Endometrial microvascular endothelial cells (primary cell): ENCODE measurements around the gene KCNJ15. TPM values are rescaled to one million over a fixed set of nuclear protein-coding genes. Genes with fewer than 3 reads are reported as not detected.

Experiments used
- in situ Hi-C: cut with HindIII; loops from 2 replicates; pipeline ENCODE4 v1.10.0; 2017; ENCODE audit warnings: low sequenced_read_pairs, low pct_unique_long_range_greater_than_20kb; ENCODE audit errors: inconsistent ontology term
- total RNA-seq: library from RNA; depleted of rRNA; stranded (reverse); fragments of >200 nt; gene quantifications from one replicate; pipeline ENCODE4 v1.2.3, GENCODE V29; 2015; ENCODE audit errors: inconsistent ontology term

Gene KCNJ15
- total RNA-seq, 1 donor from 2014 or later, result 0.56 TPM

DNA sequence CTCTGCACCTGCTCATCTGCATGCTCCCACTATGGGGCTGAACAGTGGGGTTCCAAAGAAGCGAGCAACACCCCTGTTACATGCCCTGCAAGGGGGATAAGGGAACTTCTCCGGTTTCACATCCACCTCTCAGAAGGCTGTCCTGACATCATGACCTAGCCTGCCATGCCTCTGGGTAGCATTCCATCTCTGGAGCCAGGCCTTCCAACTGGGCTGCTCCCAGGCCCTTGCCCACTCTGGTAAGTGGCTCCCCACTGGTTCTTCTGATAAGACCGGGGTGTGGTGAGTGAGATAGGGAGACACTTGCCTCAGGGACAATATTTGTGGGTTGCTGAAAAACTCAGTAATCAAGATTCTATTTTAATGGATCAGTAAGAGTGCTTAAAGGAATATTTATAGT, 57.8 kb downstream of the KCNJ15 start:
- in situ Hi-C loops, result no loop called here

DNA sequence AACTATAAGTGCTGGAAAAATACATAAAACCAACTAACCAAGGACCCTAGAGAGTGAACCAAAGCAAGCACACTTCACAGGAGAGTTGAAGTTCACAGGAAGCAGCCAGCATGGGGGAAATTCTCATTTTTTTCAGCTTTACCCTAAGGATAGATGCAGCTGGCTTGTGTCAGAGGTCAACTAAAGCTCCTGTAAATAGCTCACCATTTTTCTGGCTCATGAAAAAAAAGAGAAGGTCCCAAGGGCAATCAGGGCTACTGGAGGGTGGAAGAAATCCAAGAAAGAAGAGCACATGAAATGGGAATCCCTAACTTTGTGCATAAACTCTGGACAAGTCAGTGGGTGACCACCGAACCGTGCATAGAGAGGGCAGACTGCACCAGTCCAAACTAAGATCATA, 58.3 kb downstream of the KCNJ15 start:
- in situ Hi-C loops, result no loop called here

DNA sequence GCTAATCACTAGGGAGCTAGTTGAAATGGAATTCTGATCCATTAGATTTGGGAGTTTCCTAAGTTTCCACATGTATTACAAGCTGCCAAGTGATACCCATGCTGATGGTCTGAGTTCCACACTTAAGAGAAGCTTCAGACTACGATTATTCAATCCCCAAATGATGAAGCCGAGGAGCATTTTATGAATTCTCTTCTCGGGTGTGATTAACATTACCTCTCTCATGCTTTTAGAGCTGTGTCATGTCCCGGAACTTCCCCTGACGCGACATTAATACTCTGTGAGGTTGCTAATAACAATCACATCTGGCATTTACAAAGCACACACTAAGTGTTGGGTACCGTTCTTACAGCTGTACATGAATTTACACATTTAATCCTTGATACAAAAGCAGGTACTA, 63.0 kb downstream of the KCNJ15 start:
- in situ Hi-C loops, result no loop called here

DNA sequence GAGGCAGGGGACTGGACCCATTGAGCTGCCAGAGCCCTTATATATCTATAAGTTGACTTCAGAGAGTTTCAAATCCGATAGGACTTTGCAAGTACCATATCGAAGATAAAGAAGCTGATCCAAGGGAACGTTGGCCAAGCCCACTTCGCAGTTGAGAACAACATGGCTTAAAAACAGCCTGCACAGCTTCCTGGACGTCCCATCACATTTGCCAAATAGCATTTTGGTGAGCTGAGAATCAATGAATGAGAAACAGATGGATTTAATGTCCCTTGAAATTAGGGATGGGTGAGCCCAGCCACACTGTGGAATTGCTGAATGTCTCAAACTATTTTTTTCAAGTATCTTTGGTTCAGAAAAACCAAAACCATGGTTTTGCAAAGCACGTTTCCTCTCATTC, 64.8 kb downstream of the KCNJ15 start:
- in situ Hi-C loops, result no loop called here

DNA sequence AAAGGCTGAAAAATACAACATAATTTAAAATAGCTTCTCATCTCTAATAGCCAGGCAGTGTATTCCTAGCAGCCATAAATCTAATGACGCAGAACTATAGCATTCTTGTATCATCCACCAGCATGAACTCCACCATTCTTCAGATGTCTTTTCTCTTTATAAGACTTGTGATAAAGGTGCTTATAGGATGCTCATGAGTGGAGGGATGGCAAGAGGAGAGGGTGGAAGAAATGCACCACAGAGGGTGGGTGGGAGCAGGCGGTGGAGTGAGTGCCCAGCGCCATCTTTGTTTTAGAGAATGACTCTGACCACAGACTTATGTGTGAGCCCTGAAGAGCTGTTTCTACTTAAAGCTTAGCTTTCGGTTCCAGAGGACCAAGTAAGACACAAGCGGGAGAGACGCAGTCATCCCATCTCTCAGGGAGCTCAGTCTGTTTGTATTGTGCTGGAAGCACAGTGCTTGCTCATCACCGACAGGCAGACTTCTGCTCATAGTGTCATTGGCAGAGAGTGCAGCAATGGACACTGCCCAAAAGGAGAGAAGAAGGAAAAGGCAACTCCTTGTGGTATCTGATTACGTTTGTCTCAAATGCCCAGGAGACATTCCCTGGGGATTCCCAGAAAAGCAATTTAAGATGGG, 65.6 kb downstream of the KCNJ15 start:
- in situ Hi-C loops, result no loop called here

DNA sequence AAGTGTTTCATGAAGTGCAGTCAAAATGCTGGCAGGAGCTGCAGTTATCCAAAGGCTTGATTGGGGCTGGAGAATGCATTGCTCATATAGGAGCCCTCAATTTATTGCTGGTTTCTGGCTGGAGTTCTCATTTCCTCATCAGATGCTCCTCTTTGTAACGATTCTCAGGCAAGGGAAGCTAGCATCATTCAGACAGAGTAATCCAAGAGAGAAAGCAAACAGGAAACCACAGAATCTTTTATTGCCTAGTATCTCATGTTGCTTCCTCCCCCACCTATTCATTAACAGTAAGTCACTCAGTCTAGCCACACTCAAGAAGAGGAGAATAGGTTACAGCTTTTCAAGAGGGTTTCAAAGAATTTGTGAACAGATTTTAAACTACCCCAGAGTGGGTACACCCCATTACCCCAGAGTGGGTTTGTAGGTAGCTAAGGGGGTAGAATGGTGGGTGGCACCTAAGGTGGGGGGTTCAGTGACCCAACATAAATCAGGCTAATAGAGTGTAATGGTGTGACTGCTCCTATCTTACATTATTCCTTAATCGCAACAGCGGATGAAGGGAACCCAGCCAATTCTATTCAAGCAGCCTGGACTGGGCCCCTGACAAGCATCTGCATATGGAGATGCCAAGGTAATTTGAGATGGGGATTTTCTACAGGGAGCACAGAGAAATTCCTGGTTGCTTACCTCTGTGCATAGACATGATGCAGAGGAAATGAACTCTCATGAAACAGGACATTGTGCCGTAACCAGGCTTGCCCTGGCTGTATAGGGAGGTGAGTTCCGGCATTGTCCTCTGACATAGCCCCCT, 67.1 kb downstream of the KCNJ15 start:
- in situ Hi-C loops, result no loop called here

DNA sequence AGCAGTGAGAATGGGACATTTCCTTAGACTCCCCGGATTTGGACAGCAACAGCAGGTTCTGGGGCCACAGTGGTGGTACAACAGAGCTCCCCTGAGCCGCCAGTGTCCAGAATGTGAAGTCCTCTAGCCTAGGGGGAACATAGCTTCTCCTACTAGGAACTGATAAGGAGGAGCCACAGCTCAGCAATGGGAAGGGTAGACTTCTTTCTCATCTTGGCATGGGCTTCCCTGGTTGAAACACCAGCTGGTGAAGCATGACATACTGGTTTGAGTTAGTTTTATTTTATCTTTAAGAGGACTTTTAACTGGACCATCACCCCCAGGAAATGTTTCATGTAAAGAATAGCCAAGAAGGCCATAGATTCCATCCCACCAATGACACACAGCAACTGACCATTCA, 68.4 kb downstream of the KCNJ15 start:
- in situ Hi-C loops, result no loop called here

DNA sequence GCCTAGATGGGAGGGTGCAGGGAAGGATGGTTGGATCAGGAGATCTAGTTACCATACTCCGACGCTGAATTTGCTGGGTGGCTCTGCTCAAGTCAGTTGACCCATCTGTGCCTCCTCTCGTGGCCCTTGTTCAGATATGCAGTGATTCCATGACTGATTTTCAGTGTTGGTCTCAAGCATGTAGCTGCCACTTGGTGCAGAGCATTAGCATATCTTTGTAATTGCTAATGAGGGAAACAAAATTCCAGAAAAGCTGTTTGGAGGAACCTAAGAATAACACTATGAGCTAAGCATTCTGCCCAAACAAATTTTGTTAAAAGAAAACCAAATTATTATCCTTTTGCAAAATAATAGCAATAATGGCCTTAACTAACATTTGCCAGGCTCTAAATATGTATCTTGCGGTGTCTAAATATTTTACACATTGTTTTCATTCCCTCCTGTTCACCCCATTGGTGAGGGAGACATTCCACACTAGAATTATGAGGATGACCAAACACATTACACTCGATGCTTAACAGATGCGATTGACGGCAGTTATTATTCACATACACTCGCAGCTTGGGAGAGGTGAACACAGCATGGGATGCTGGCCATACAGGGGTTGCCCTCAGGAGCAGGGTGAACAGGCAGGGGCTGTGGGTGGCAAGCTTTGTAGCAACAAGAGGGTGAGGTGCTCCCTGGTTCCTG, 69.1 kb downstream of the KCNJ15 start:
- in situ Hi-C loops, result no loop called here

DNA sequence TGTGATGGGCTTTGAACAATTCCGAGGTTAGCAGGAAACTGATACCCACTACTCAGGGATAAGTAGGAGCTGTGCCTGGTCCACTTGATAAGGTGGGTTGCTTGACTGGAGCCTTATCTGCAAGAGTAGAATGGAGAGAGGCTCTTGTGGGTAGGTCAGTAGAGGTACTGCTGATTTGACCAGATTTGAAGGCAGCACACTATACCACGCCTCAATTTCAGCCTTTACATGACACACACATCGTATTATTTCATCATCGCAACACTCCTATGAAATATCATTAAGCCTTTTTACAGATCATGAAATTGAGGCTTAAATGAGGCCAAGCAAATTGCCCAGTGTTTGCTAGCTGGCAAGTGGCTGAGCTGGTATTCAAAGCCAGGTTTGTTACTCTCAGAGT, 69.6 kb downstream of the KCNJ15 start:
- in situ Hi-C loops, result no loop called here

DNA sequence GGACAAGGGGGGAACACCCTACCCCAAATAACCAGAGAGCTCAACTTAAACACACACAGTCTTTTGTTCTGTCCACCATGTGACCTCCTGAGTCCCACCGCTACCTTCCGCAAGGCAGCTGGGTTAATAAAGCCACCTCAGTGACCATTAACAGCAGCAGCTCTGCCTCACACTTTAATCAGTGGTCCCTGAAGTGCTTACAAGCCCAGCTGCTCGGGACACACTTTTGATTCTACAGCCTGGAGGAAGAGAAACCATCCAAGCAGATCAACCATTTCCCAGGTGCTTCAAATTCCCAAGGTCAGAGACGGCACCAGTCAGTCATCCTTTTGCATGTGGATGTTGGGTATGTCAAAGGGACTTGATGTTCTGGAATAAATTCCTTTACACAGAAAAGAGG, 70.1 kb downstream of the KCNJ15 start:
- in situ Hi-C loops, result no loop called here

DNA sequence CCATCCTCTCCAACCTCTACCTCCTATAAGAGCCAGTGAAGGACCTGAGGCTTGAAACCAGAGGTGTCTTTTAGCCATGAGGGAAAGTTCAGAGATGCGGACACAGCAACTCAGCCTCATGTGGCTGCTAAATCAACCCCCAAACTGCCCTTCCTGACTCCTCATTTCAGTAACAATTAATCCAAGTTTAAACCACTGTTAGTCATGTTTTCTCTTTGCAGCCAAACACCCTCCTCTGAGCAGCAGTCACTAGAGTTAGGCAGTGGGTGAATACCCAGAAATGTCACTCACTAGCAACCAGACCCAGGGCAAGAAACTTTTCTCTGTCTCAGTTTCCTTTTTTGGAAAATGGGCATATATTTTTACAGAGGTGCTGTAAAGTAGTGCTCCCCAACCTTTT, 71.2 kb downstream of the KCNJ15 start:
- in situ Hi-C loops, result no loop called here

DNA sequence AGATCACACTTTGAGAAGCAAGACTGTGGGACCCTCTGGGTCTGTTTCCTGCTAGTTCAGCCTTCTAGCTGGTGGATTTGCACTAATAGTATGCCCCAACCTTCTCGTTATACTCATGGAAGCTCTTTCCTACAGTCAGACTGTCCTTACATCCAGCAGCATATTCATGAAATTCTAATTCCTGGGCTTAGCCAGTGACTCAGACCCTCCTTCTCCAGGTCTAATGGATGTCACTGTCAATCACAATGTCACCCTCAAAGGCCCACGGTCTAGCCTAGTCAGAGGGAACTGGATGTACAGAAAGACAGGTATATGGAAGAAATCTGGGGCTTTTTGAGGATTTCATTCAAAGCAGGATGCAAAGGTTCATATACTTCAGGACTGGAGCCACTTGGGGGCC, 72.4 kb downstream of the KCNJ15 start:
- in situ Hi-C loops, result no loop called here

DNA sequence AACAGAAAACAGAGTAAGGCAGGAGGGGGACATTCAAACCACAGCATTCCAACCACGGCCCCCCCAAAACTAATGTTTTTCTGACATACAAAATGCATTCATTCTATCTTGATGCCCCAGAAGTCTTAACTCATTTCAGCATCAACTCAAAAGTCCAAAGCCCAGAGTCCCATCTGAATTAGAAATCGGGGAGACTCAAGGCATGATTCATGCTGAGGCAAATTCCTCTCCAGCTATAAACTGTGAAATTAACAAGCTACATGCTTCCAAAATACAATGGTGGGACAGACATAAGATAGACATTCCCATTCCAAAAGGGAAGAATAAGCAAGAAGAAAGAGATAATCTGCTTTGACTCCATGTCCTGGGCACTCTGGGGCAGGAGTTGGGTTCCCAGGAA, 73.9 kb downstream of the KCNJ15 start:
- in situ Hi-C loops, result no loop called here

DNA sequence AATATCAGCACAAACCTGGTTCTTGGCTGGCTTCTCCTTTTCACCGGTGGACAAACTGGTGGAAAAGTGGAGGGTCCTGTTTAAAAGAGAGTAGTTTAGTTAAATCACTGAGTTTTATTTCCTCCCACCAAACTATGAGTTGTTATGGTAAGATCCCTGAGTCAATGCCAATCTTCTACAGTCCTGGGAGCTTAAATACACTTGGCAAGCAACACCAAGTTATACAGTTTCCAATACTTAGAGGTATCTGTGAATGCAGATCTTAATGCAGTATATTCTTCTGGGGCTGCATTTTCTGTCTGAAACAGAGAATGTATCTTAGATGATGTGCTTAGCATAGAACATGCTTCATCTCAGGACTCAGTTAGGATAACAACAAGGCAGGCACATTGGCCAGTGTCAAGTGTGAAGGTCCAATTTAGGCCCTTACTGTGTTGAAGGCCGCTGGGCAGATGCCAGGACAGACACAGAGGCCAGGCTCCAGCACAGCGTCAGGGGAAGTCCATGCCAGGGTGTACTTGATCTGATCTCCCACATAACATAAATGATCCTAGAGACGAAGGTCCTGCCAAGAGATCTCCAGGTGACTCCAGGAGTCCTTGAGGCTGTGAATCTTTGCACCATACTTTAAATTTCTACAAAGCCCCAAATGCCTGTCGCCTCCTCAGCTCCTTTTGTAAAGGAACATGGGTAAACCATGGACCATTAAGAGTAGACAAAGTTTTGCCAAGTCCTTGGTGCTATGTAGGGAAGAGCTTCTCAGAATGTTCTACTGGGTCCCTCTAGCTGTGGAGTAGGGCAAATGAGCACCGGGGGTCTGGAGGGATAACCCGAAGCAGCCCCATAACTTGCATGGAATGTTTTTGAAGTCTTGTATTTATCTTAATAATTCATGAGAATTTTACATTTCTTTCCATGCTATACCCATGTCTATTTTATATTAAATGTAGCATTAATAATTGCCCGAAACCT, 76.8 kb downstream of the KCNJ15 start:
- in situ Hi-C loops, result no loop called here

DNA sequence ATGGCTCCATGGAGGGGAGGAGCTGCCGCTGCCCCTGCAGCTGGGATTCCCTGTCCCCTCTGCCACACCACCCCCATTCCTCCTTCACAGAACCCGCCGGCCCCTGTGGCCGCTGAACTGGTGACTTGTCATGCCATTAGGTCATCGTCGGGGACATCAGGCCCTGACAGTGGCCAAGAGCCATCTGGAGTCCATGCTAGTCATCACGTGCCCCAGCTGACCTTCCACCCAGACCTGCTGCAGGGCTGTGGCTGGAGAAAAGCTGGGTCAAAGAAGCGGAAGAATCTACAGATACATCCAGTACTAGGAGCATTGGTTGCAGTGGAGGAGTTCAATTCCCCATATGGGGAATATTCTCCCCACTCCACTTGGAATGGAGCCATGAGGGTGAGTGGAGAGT, 78.1 kb downstream of the KCNJ15 start:
- in situ Hi-C loops, result no loop called here

DNA sequence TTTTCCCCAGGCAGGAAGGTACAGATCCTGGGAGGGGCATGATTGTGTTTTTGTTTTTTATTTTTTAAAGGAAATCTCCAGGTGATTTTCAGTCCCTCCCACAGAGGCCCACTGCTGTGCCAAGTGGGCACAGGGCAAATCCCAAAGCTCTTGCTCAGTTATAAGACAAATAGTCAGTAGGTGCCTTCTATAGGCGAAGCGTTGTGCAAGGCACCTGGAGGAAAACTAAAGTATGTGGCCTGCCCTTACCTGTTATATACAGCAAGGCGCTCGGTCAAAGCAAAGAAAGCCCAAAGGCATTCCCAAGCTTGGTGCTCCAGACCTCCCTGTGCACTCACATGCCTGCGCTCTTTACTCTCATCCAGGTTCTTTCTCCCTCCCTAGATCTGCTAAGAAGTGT, 81.0 kb downstream of the KCNJ15 start:
- in situ Hi-C loops, result no loop called here

DNA sequence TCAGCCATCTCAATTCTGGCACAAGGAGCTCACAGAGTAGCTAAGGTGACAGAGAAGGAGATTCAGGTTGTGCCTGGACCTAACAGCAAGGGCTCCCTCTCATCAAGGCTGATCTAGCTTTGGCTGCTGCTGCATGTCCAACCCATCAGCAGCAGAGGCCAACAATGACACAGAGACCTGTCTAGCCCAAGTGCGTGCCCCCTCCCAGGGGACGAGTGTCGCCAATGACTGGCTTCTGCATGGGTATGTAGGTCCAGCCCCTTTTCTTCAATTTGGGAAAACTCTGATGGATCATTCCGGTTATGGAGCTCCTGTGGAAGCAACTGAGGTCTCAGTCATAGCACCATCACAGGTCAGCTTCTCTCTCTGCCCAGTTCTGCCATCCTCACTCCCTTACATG, 83.3 kb downstream of the KCNJ15 start:
- in situ Hi-C loops, result no loop called here

DNA sequence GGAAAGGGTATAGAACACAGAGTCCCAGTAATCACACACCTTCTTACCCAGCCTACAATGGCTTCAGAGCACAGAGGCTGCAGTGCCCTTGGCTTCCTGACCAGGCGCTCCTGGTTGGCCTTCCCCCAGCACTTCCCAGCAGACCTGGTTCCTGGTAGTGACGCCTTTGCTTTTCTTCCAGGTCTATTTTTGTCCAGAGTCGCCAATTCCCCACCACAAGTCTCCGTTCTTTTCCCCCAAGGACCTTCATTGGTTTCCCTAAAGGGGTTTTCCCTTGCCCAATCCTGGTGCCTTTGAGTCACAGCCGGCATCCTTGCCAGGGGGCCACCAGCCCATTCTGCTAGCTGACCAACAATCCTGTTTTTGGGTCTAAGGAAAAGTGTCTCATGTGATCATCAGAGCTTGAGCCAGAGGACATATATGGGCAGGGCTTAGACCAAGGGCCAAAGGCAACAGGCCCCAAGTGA, 84.8 kb downstream of the KCNJ15 start:
- in situ Hi-C loops, result no loop called here

DNA sequence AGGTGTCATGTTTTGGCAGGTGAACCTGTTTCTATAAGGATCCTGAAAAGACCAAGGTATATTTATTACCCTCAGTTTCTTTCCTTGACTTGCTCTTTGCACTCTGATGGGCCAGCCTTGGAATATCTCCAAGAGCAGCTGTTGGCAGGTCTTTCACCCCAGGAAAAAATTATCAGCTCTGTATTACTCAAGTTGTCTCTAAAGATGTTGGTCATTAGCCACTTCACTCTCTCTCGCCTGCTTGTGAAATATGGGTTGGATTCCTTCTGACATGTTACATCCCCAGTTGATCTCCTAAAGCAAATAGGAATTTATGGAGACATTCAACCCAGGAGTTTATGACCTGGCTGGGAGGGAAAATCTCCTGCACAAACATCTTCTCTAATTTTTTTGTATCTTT, 85.9 kb downstream of the KCNJ15 start:
- in situ Hi-C loops, result no loop called here
